Pons (tissue), 1 donor: ENCODE measurements around the gene ALKBH8.
"Not testable (repeated sequence)": the region's sequence is repeated elsewhere in the genome, so short reads cannot be mapped to it uniquely, and the experiment has no call there.

Experiments used
- DNase-seq: peaks from one replicate; pipeline ENCODE4 v3.0.0-alpha.2; 2016; ENCODE audit warnings: low spot score

The ALKBH8 gene

GRCh38 chr11:107565219-107565937 is at the start of gene ALKBH8:
ALKBH8 (minus strand) TSS chr11:107565735; CDS start chr11:107560893, 4,842 bp downstream.
- DNase-seq, result peak; percentile 77

GRCh38 chr11:107612445-107612844 is 46.9 kb upstream of the ALKBH8 start:
- DNase-seq, result no peak

- no peak for DNase-seq
Measured at GRCh38 chr11:107609400-107610218, 44.1 kb upstream of the ALKBH8 start.

- no peak for DNase-seq
Measured at GRCh38 chr11:107608809-107609208, 43.3 kb upstream of the ALKBH8 start.

GRCh38 chr11:107606141-107606540 is 40.6 kb upstream of the ALKBH8 start:
- no peak for DNase-seq

DNA sequence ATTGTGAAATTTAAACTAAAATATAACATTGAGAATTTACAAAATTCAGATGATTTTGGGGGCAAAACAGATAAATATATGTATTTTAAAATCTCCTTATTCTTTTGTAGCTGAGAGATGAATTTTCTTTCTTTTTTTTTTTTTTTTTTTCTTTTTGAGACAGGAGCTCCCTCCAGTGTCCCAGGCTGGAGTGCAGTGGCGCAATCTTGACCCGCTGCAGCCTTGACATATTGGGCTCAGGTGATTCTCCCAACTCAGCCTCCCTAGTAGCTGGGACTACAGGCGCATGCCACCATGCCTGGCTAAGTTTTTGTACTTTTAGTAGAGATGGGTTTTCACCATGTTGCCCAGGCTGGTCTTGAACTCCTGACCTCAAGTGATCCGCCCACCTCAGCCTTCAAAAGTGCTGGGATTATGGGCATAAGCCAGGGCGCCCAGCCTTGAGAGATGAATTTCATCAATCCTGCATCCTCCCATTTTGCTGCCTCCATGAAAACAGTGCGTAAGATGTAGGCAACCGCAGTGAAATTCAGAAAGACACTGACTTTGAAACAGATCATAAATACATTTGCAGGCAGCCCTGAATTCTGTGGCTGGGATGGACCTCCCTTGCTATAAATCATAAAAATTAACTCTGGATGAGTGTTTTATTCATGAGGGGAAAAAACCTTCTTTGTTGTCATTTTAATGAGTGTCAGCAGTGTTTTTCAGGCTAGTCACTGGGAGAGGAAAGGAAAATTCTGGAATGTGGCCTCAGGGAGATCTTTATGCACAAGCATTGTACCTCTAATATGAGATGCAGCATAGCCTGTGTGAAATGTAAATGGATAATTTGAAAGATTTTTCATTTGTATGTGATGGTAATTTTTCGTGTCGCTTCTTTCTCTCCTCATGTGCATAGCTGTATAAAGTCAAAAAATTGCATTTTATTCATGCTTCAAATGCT is 39.8 kb upstream of the ALKBH8 start:
- DNase-seq, result no peak

GRCh38 chr11:107598225-107599139 is 32.9 kb upstream of the ALKBH8 start:
- no peak for DNase-seq

- no peak for DNase-seq
Measured at GRCh38 chr11:107594736-107595135, 29.2 kb upstream of the ALKBH8 start.

GRCh38 chr11:107593951-107594350 is 28.4 kb upstream of the ALKBH8 start:
- DNase-seq, result no peak

- no peak for DNase-seq
Measured at GRCh38 chr11:107592813-107593212, 27.3 kb upstream of the ALKBH8 start.

DNA sequence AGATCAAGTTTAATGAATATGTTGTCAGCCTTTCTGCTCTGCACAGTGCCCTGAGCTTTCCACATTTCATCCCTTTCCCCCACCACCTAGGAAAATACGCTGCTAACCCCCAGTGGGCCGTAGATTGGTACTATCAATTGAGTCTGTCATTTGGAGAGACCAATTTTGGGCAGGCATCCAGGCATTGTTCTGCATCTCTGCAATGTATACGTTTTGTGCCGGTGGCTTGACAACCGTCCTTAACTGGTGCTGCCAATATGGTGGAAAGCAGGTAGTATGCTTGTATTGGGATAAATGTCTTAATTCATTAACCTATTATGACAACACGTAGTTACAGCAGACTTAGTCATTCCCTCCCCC is 26.7 kb upstream of the ALKBH8 start:
- DNase-seq, result no peak

DNA sequence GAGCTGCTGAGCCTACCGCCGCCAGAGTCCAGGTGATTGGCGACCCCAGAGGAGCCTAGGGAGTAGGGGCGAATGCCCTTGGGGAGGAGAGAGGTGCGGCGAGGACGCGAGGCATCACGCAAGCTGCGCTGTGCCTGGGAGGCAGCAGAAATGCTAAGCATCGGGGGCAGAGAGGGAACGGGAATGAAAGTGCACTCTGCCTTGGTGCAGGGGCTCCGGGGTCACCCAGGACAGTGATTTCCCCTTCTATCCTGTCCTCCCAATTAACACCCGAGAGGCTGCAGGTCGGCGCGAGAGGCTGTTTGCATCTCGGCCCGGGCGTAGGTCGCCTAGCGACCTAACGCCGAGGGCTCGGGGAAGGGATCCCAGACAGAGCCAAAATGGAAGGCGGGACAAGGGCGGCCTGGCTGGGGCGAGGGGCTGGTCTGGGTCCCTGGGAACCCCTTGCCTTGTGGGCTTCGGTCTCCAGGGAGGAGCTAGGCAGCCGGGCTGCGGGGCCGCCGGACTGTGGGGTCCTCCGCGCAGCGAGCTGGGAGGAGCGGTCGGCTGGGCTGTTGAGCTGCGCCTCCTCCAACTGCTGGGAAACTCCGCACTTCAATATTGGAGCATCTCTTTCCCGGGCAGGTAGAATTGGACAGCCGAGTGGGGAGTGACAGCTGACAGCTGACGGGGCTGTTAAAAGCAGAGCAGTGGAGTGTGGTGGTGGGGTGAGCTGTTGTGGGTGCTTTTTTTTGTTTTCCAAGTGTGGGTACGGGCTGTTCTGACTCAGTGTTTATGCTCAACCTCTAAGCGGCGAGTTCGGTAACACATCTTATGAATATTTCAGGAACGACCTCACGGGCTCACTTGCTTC is 26.1 kb upstream of the ALKBH8 start:
- no peak for DNase-seq

- no peak for DNase-seq
Measured at GRCh38 chr11:107590460-107591377, 25.2 kb upstream of the ALKBH8 start, which contains the start of gene ELMOD1. ELMOD1 (plus strand) TSS chr11:107591147; CDS start chr11:107618190, 27,043 bp downstream.

- DNase-seq, result no peak
Measured at GRCh38 chr11:107587306-107587979, 21.9 kb upstream of the ALKBH8 start.

DNA sequence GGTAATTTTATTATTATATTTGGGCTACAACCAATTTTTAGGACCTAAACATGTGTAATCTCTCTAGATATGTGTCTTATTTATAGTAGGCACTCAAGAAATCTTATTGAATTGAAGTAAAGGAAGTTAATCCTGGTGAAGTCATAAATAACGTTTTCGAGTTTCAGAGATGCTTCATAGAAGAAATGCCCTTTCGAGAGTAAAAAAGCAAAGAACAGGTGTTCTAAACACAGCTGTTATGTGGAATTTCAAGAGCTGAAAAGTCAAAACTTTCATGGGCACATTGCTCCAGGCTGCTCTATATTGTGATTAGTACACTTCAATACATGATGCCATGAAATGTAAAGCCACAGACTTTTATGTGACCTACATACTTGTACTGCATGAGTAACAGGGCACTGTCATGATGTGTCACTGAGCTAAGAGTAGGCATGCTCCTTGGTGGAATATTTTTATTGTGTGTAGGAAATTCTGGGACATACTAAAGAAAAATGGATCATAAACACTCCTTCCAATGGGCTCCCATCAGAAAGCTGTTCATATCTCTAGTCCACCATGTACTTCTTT is 18.2 kb upstream of the ALKBH8 start:
- no peak for DNase-seq

GRCh38 chr11:107581147-107581546 is 15.6 kb upstream of the ALKBH8 start:
- DNase-seq, result no peak

- not testable (repeated sequence) for DNase-seq
Measured at GRCh38 chr11:107579169-107579568, 13.6 kb upstream of the ALKBH8 start.

DNA sequence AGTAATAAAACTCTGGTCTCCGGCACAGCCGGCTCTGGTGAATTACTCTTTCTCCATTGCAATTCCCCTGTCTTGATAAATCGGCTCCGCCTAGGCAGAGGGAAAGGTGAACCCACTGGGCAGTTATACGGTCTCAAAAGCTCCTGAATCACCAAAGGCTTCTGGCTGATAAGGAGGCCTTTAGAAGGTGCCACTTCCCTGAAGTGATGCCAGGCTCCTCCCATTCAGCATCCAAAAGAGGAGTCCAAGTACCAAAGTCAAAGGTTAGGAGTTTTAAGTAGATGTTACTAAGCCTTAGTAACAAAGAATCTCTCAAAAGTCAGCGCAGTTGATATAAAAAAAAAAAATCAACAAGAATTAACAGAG is 11.8 kb upstream of the ALKBH8 start:
- DNase-seq, result no peak
